Choroid plexus epithelial cell (primary cell): ENCODE measurements around the gene TGFBR2.
A peak's percentile ranks its signal among the peaks of the same experiment; 100 is the strongest.

Experiments
- DNase-seq: peaks from one replicate; pipeline ENCODE4 v3.0.0-alpha.2; 2010; ENCODE audit warnings: low read depth
- H3K4me3 ChIP-seq: 2 replicates; pipeline ENCODE4 v1.5.1; 2011; ENCODE audit warnings: low read depth, mild to moderate bottlenecking, control low read depth, low read length, moderate library complexity
- CTCF ChIP-seq: conservative IDR thresholded peaks from 2 replicates; pipeline ENCODE4 v1.5.1; 2011; ENCODE audit warnings: low read depth, mild to moderate bottlenecking, control low read depth, inconsistent platforms, low read length, moderate library complexity

Gene TGFBR2

GRCh38 chr3:30663533-30664241 is 57.3 kb downstream of the TGFBR2 start:
- TF ChIP-seq CTCF = no peak
- H3K4me3 ChIP-seq = no peak overlapping the region
- DNase-seq = no peak

- DNase-seq = no peak
- no peak overlapping the region for H3K4me3 ChIP-seq
- TF ChIP-seq CTCF = no peak
These were observed 58.1 kb downstream of the TGFBR2 start for GRCh38 chr3:30664459-30664858.

GRCh38 chr3:30664884-30665283 is 58.5 kb downstream of the TGFBR2 start:
- H3K4me3 ChIP-seq = no peak overlapping the region
- no peak for TF ChIP-seq CTCF
- no peak for DNase-seq

GRCh38 chr3:30665539-30665938 is 59.1 kb downstream of the TGFBR2 start:
- no peak for TF ChIP-seq CTCF
- no peak overlapping the region for H3K4me3 ChIP-seq
- DNase-seq = no peak

GRCh38 chr3:30666572-30667279 is 60.3 kb downstream of the TGFBR2 start:
- TF ChIP-seq CTCF = no peak
- no peak overlapping the region for H3K4me3 ChIP-seq
- DNase-seq = no peak

GRCh38 chr3:30667280-30667651 is 60.9 kb downstream of the TGFBR2 start:
- no peak overlapping the region for H3K4me3 ChIP-seq
- no peak for TF ChIP-seq CTCF
- DNase-seq = peak; percentile 30
